GM19099 (cell line): ENCODE measurements around the gene FAM9C.
A peak's percentile ranks its signal among the peaks of the same experiment; 100 is the strongest.

Source experiments
- POLR2A ChIP-seq: IDR thresholded peaks from 3 replicates; pipeline ENCODE4 v1.6.1; 2011; ENCODE audit warnings: low read depth; ENCODE audit not compliant: insufficient read length; ENCODE audit errors: extremely low read depth

The FAM9C gene

GRCh38 chrX:13044441-13044840 lies at the start of gene FAM9C:
Gene FAM9C (minus strand): TSS chrX:13044620. CDS start chrX:13043789, 831 bp downstream.
- no peak for TF ChIP-seq POLR2A

- no peak for TF ChIP-seq POLR2A
These were observed 49.2 kb upstream of the FAM9C start for GRCh38 chrX:13093529-13094140.

GRCh38 chrX:13092455-13092941 lies 48.1 kb upstream of the FAM9C start:
- TF ChIP-seq POLR2A, result peak; percentile 68

- TF ChIP-seq POLR2A, result no peak
These were observed 46.8 kb upstream of the FAM9C start for GRCh38 chrX:13091111-13091765.

- peak; percentile 17 for TF ChIP-seq POLR2A
These were observed 46.1 kb upstream of the FAM9C start for GRCh38 chrX:13090339-13091110.

GRCh38 chrX:13090027-13090338 lies 45.6 kb upstream of the FAM9C start:
- TF ChIP-seq POLR2A, result no peak

- peak; percentile 24 for TF ChIP-seq POLR2A
These were observed 43.7 kb upstream of the FAM9C start for GRCh38 chrX:13088156-13088487.

- no peak for TF ChIP-seq POLR2A
These were observed 43.1 kb upstream of the FAM9C start for GRCh38 chrX:13087322-13088155.

- TF ChIP-seq POLR2A, result no peak
These were observed 41.7 kb upstream of the FAM9C start for GRCh38 chrX:13086076-13086475.

- TF ChIP-seq POLR2A, result peak; percentile 57
These were observed 41.1 kb upstream of the FAM9C start for GRCh38 chrX:13085526-13085925.

- no peak for TF ChIP-seq POLR2A
These were observed 40.2 kb upstream of the FAM9C start for GRCh38 chrX:13084611-13085010.

GRCh38 chrX:13082206-13083065 lies 38.0 kb upstream of the FAM9C start:
- peak; percentile 2 for TF ChIP-seq POLR2A

- TF ChIP-seq POLR2A, result peak; percentile 45
These were observed 37.2 kb upstream of the FAM9C start for GRCh38 chrX:13081395-13082205.
